ENCODE data around the gene MOB3C.

The MOB3C gene

DNA sequence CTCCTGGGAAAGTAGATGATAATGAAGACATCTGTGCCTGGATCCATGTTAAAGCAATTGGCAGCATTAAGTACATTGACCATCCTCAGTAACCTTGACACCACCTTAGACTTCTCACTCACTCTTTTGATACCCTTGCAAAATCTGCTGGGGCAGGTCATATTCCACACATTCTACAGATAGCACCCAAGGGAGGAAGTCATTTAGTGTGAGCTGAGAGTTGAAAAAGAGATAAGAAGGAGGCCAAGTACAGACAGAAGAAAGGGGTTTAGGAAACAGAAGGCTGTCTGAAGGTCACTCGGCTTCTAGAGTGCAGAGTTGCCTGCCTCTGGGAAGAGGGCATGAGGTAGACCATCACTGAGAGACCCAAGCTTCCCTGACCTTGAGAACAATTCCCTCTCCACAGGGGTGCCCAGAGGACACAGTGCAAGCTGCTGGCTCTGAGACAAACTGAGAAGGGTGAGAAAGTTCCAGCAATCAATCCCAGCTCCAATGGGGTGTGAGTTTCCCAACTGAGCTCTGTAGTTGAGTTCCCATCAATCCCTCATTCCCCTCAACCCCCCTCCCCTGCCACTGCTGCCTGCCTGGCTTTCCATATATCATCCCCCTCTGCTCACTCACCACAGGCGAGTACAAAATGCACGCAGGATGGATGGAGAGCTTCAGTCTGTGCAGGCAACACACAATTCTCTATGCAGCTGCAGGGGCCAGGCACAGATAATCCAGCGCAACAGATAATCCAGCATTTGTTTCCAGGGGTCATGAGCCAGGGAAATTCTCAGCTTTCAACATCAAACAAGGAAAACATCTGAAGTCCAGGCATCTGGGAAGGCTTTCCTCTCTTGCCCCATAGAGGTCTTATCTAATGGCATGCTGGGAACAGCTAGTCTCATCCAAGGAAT, 7.4 kb upstream of the MOB3C start:
- TF ChIP-seq, protein P1, sequence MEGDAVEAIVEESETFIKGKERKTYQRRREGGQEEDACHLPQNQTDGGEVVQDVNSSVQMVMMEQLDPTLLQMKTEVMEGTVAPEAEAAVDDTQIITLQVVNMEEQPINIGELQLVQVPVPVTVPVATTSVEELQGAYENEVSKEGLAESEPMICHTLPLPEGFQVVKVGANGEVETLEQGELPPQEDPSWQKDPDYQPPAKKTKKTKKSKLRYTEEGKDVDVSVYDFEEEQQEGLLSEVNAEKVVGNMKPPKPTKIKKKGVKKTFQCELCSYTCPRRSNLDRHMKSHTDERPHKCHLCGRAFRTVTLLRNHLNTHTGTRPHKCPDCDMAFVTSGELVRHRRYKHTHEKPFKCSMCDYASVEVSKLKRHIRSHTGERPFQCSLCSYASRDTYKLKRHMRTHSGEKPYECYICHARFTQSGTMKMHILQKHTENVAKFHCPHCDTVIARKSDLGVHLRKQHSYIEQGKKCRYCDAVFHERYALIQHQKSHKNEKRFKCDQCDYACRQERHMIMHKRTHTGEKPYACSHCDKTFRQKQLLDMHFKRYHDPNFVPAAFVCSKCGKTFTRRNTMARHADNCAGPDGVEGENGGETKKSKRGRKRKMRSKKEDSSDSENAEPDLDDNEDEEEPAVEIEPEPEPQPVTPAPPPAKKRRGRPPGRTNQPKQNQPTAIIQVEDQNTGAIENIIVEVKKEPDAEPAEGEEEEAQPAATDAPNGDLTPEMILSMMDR (IDR thresholded peaks at IDR 0.05; ENCODE audit: control extremely low read depth, extremely low read depth, low read depth, missing control alignments) = no peak
- ChIA-PET POLR2A (no interaction called here), CTCF (interaction anchor here (1.0 to 14.0 kb wide), 10 partner anchors 8 to 101 kb away, joined by 3 to 135 read pairs (median 5); partner anchors contain the start of gene MKNK1)
- no peak for DNase-seq (ENCODE audit: extremely low spot score)

- TF ChIP-seq, protein P1 (IDR thresholded peaks at IDR 0.05; ENCODE audit: control extremely low read depth, extremely low read depth, low read depth, missing control alignments) = peak; percentile 32
- POLR2A ChIA-PET = no interaction called here
- no peak for DNase-seq (ENCODE audit: extremely low spot score)
- CTCF ChIA-PET = interaction anchor here (0.6 to 14.0 kb wide), 9 partner anchors 10 to 553 kb away, joined by 3 to 135 read pairs (median 3); partner anchors contain the start of gene MKNK1
Observed at GRCh38 chr1:46622344-46622743, 5.7 kb upstream of the MOB3C start.

GRCh38 chr1:46621930-46622329, 5.3 kb upstream of the MOB3C start:
- no peak for DNase-seq (ENCODE audit: extremely low spot score)
- TF ChIP-seq, protein P1 (IDR thresholded peaks at IDR 0.05; ENCODE audit: control extremely low read depth, extremely low read depth, low read depth, missing control alignments) = no peak
- ChIA-PET POLR2A (no interaction called here), CTCF (interaction anchor here (0.6 to 14.0 kb wide), 10 partner anchors 10 to 554 kb away, joined by 3 to 135 read pairs (median 3); partner anchors contain the start of gene MKNK1)

- no peak for DNase-seq (ENCODE audit: extremely low spot score)
- CTCF ChIA-PET = interaction anchor here (4.4 to 14.0 kb wide), 3 partner anchors 16 to 106 kb away, joined by 28 to 135 read pairs (median 35); partner anchors contain the start of gene MKNK1
- TF ChIP-seq, protein P1 (IDR thresholded peaks at IDR 0.05; ENCODE audit: control extremely low read depth, extremely low read depth, low read depth, missing control alignments) = no peak
- POLR2A ChIA-PET = interaction anchor here (0.6 kb wide), 1 partner anchor 8 kb away, joined by 3 read pairs; no protein-coding TSS in a partner anchor
Observed at GRCh38 chr1:46619656-46620258, 3.1 kb upstream of the MOB3C start.

GRCh38 chr1:46618754-46619415, 2.3 kb upstream of the MOB3C start:
- ChIA-PET CTCF (interaction anchor here (1.7 to 14.0 kb wide), 4 partner anchors 15 to 107 kb away, joined by 4 to 135 read pairs (median 16); partner anchors contain the start of genes ATPAF1 and MKNK1), POLR2A (interaction anchor here (1.2 kb wide), 1 partner anchor 12 kb away, joined by 3 read pairs; no protein-coding TSS in a partner anchor)

More at GRCh38 chr1:46618754-46619415, 2.3 kb upstream of the MOB3C start:
- no peak for DNase-seq (ENCODE audit: extremely low spot score)
- TF ChIP-seq, protein P1 (IDR thresholded peaks at IDR 0.05; ENCODE audit: control extremely low read depth, extremely low read depth, low read depth, missing control alignments) = no peak
